Measurements from ENCODE around the gene SNCG.
"Not testable (repeated sequence)": the region's sequence is repeated elsewhere in the genome, so short reads cannot be mapped to it uniquely, and the experiment has no call there.

The SNCG gene

DNA sequence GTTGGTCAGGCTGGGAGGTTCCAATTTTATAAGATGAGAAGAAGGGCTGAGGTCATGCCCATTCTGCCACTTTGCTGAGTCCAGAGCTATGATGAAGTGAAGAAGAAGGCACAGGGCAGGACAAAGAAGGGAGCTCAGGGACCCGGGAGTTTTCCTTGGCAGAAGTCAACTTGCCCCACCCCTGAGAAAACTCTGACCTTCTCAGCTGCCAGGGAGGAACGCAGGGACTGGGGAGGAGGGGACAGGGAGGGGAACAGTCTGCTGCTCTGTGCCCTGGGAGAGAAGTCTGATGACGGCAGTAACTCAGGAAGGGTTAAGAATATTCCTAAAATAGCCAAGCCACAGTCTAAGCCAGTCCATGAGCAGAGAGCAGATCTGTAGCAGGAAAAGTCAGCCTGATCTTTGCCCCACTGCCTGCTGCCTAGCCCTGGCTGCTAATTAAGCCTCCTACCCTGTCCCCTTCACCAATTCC, 21.6 kb downstream of the SNCG start:
- DNase-seq: no peak

DNA sequence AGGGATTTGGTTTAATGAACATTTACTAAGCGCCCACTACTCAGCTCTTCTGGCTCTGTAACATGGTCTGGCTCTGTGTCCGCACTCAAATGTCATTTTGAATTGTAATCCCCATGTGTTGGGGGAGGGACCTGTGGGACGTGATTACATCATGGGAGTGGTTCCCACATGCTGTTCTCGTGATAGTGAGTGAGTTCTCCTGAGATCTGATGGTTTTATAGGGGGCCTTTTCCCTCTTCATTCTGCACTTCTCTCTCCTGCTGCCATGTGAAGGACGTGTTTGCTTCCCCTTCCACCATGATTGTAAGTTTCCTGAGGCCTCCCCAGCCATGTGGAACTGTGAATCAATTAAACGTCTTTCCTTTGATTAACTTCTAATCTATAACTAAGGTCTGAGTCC, 22.6 kb downstream of the SNCG start:
- not testable (repeated sequence) for DNase-seq

DNA sequence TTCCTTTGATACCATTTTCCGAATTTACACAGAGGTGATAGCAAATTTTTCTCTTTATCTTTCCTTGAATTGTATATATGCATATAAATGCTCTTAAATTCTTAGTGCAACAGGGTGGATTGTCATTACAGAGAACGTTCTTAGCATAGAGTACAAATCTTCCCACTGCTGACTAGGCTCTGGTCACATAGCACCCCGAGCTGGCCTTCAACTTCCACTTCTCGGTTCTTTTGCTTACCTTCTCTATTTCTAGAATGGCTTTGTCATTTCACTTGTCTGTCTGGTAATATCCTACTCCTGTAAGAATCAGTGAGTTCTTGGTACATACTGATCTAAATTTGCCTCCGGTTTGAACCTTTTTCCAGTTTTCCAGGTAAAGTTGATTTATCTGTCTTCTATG, 23.3 kb downstream of the SNCG start:
- no peak for DNase-seq

DNA sequence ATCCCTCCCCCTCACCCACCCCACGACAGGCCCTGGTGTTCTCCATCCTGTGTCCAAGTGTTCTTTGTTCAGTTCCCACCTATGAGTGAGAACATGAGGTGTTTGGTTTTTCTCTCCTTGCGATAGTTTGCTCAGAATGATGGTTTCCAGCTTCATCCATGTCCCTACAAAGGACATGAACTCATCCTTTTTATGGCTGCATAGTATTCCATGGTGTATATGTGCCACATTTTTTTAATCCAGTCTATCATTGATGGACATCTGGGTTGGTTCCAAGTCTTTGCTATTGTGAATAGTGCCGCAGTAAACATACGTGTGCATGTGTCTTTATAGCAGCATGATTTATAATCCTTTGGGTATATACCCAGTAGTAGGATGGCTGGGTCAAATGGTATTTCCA, 26.1 kb downstream of the SNCG start:
- not testable (repeated sequence) for DNase-seq

DNA sequence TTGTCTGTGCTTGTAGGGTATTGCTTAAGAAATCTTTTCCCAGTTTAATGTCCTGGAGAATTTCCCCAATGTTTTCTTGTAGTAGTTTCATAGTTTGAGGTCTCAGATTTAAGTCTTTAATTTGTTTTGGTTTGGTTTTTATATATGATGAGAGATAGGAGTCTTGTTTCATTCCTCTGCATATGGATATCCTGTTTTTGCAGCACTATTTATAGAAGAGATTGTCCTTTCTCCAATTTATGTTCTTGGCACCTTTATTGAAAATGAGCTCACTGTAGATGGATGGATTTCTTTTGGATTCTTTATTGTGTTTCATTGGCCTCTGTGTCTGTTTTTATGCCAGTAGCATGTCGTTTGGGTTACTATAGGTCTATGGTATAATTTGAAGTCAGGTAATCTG, 30.1 kb downstream of the SNCG start:
- no peak for DNase-seq

DNA sequence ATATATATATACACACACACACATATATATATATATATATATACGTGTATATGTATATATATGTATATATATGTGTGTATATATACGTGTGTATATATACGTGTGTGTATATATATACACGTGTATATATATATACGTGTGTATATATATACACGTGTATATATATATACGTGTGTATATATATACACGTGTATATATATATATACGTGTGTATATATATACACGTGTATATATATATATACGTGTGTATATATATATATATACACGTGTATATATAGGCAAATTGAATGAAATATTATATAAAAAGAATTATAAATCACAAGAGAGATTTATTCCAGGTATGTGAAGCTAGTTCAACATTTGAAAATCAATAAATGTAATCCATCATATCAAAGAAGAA, 33.0 kb downstream of the SNCG start:
- not testable (repeated sequence) for DNase-seq

DNA sequence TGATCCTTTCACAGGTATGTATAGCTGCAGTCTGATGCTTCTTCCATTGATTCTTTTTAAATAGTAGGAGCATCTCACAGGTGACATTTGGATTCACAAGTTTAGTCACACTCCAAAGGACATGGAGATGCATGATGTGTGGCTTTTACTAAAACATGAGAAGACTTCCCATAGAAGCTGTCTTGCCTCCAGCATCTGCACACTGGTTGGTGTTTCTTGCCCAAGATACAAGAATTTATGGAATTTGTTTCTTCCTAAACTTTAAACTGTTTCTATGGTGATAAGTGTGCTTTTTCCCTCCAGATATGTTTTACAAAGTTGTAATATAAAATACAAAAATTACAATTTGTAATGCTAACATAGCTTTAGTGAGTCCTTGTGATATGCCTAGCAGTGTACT, 34.1 kb downstream of the SNCG start:
- no peak for DNase-seq

DNA sequence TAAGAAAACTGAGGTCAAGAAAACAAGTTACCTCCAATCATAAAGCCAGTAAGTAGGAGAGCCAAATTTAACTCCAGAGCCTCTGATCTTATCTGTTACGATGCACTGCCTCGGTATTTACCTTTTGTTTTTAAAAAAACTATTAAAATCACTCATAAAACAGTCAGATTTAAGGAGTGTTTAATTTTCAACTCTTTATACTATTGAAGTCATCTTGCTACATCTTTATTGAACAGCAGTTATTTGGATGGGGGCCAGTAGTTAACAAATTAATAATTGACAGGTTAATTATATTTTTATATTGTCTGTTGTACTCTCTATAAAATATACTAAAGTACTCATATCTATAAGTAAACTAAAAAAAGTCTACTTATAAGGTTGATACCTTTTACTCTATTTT, 34.5 kb downstream of the SNCG start:
- no peak for DNase-seq

DNA sequence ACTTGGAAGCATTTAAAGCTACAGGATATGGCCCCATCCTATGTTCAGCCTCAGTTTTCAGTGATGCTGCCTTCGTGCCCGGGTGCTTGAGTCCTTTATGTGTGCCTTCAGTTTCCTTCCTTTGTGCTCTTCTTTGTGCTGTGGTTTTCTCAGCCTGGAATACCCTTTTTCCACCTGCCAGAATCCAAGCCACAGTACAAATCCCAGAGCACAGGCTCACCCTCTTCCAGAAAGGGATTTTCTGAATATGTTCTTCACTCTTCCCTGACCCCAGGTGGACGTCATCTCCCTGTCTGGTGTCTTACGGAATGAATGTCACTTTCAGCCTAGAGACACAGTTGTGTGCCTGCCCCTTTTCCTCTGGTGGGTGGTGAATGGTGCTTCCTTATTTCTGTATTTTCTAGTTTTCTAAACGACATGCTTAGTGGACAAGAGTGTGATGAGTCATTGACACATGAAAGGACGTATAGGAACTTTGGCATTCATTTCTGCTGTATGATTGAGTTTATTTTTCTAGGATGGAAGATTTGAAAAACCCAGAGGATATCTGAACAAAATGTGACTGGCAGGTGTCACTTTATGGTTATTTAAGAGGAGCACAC, 41.5 kb downstream of the SNCG start:
- not testable (repeated sequence) for DNase-seq

DNA sequence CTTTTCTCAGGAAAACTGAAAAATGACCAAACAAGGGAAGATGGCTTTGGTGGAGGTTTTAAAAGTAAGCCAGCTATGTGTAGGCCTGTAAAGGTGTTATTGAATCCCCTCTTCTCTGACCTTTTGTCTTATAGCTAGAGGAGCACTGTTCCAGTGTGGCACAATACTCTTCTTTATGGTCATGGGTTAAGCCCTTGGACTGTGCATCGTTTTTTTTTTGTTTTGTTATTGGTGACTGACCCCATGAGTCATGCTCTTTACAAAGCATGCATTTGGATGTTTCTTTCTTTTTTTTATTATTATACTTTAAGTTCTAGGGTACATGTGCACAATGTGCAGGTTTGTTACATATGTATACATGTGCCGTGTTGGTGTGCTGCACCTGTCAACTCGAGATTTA, 42.1 kb downstream of the SNCG start:
- DNase-seq: no peak

DNA sequence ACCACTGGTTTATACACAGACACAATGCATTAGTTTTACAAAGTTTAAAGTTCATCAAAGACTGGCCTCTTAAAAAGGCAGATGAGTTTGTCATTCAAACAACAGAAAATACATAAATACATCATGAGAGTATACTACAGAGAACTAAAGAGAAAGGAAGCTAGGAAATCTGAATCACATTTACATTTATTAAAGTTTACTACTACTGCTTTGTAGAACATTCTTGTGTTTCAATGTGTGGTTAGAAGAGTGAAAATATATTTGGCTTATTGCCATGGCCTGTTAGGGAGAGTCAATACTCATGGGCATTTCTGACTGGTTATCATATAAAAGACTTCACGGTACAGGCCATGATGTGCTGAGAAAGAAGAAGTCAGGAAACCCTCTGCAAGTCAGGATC, 48.7 kb downstream of the SNCG start:
- DNase-seq: not testable (repeated sequence)

DNA sequence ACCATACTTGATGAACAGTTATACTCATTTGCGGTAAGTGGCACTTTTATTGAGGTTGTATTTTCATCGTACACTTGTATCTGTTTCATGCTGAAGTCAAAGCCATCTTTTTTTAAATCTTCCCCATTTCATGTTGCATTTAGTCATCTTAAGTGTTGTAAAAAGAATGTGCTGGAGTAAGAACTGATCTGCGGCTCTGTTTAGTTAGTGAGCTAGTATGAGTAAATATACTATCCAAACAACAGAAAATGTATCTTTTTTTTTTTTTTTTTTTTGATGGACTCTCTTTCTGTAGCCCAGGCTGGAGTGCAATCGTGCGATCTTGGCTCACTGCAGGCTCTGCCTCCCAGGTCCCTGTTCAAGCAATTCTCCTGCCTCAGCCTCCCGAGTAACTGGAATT, 49.3 kb downstream of the SNCG start:
- not testable (repeated sequence) for DNase-seq

DNA sequence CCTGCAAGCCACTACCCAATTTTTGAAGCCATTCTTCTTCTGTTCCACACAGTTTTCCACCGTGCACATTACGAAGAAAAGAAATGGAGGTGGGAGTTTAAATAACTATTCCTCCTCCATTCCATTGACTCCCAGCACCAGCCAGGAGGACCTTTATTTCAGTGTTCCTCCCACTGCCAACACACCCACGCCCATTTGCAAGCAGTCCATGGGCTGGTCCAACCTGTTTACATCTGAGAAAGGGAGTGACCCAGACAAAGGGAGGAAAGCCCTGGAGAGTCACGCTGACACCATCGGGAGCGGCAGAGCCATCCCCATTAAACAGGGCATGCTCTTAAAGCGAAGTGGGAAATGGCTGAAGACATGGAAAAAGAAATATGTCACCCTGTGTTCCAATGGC, 49.9 kb downstream of the SNCG start:
- DNase-seq: not testable (repeated sequence)

DNA sequence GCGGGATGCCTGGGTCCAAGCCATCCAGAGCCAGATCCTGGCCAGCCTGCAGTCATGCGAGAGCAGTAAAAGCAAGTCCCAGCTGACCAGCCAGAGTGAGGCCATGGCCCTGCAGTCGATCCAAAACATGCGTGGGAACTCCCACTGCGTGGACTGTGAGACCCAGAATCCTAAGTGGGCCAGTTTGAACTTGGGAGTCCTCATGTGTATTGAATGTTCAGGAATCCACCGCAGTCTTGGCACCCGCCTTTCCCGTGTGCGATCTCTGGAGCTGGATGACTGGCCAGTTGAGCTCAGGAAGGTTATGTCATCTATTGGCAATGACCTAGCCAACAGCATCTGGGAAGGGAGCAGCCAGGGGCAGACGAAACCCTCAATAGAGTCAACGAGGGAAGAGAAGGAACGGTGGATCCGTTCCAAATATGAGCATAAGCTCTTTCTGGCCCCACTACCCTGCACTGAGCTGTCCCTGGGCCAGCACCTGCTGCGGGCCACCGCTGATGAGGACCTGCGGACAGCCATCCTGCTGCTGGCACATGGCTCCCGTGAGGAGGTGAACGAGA, 50.8 kb downstream of the SNCG start:
- not testable (repeated sequence) for DNase-seq

Measured in CD4-positive, alpha-beta T cell treated with Interleukin-4 for 1 hour (primary cell).